ENCODE data around the gene FZD8.

DNA sequence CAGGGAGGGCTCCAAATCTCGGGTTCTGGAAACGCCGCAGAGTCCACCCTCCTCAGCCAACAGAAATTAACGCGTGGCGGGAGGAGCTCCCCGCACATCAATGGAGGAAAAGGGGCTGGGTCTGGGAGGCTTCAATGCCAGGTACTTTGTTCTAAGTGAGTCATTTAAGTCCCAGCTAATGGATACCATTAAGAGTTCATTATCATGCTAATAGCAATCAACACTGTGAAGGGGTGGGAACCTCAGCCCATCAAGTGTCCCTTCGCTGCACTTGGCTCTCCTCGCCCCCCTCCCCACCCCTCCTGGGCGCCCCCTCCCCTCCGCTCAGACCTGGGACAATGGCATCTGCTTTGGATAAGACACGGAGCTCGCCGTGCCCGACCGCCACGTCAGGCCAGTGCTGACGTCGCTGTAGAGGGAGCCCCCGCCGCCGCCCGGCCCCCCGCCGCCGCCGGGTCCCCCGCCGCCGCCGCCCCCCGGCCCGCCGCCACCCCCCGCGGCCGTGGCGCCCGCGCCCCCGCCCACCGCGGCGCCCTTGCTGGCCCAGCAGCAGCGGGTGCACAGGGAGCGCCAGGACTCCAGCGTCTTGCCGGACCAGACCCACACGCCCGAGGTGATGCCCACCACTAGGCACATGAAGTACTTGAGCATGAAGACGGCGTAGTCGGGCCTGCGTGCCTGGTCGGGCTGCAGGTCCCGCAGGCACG lies 2.9 kb downstream of the FZD8 start:
- TF ChIP-seq POLR2A (IDR thresholded peaks at IDR 0.05; ENCODE audit: low read depth, low read length) (no peak), RAD21 (IDR thresholded peaks at IDR 0.05; ENCODE audit: low read length) (no peak), MXI1 (IDR thresholded peaks at IDR 0.05; ENCODE audit: borderline replicate concordance, low read depth, low read length) (no peak), SMC3 (IDR thresholded peaks at IDR 0.05; ENCODE audit: low read depth, low read length) (no peak), MAFK (IDR thresholded peaks at IDR 0.05; ENCODE audit: low read depth, low read length) (no peak), RCOR1 (IDR thresholded peaks at IDR 0.05; ENCODE audit: insufficient replicate concordance, low read length) (no peak), CEBPB (IDR thresholded peaks at IDR 0.05; ENCODE audit: low read depth, low read length) (no peak), FOS (IDR thresholded peaks at IDR 0.05; ENCODE audit: low read depth, low read length) (no peak), BHLHE40 (IDR thresholded peaks at IDR 0.05; ENCODE audit: low read depth, low read length) (no peak), RFX5 (IDR thresholded peaks at IDR 0.05; ENCODE audit: low read depth, low read length) (no peak), MAZ (IDR thresholded peaks at IDR 0.05; ENCODE audit: borderline replicate concordance, low read depth, low read length) (no peak)
- TF ChIP-seq, protein P1, sequence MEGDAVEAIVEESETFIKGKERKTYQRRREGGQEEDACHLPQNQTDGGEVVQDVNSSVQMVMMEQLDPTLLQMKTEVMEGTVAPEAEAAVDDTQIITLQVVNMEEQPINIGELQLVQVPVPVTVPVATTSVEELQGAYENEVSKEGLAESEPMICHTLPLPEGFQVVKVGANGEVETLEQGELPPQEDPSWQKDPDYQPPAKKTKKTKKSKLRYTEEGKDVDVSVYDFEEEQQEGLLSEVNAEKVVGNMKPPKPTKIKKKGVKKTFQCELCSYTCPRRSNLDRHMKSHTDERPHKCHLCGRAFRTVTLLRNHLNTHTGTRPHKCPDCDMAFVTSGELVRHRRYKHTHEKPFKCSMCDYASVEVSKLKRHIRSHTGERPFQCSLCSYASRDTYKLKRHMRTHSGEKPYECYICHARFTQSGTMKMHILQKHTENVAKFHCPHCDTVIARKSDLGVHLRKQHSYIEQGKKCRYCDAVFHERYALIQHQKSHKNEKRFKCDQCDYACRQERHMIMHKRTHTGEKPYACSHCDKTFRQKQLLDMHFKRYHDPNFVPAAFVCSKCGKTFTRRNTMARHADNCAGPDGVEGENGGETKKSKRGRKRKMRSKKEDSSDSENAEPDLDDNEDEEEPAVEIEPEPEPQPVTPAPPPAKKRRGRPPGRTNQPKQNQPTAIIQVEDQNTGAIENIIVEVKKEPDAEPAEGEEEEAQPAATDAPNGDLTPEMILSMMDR (conservative IDR thresholded peaks at IDR 0.05; ENCODE audit: low read depth, low read length), result no peak
- TF ChIP-seq, protein P2, sequence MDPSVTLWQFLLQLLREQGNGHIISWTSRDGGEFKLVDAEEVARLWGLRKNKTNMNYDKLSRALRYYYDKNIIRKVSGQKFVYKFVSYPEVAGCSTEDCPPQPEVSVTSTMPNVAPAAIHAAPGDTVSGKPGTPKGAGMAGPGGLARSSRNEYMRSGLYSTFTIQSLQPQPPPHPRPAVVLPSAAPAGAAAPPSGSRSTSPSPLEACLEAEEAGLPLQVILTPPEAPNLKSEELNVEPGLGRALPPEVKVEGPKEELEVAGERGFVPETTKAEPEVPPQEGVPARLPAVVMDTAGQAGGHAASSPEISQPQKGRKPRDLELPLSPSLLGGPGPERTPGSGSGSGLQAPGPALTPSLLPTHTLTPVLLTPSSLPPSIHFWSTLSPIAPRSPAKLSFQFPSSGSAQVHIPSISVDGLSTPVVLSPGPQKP (IDR thresholded peaks at IDR 0.05; ENCODE audit: borderline replicate concordance, low read depth, low read length), result no peak
- TF ChIP-seq, protein P3, sequence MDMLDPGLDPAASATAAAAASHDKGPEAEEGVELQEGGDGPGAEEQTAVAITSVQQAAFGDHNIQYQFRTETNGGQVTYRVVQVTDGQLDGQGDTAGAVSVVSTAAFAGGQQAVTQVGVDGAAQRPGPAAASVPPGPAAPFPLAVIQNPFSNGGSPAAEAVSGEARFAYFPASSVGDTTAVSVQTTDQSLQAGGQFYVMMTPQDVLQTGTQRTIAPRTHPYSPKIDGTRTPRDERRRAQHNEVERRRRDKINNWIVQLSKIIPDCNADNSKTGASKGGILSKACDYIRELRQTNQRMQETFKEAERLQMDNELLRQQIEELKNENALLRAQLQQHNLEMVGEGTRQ (IDR thresholded peaks at IDR 0.05; ENCODE audit: low read depth, low read length), result no peak
